Hematopoietic multipotent progenitor cell treated with erythropoietin and hydrocortisone succinate and interleukin-3 and kit ligand, for 8 days (in vitro differentiated cells): ENCODE data around the gene SNX20.

Source experiments
- DNase-seq: peaks from one replicate; pipeline ENCODE4 v3.0.0-alpha.2; 2015

Gene SNX20

GRCh38 chr16:50681021-50681885 is at the start of gene SNX20:
Gene SNX20 (minus strand): TSS chr16:50681312. CDS start chr16:50677526, 3,786 bp downstream.
- DNase-seq = peak; percentile 75

GRCh38 chr16:50724306-50724705 is 43.2 kb upstream of the SNX20 start:
- DNase-seq = no peak

GRCh38 chr16:50722960-50723359 is 41.8 kb upstream of the SNX20 start:
- DNase-seq = no peak

- no peak for DNase-seq
Measured at GRCh38 chr16:50722405-50722737, 41.3 kb upstream of the SNX20 start.

GRCh38 chr16:50721549-50722404 is 40.7 kb upstream of the SNX20 start:
- no peak for DNase-seq

GRCh38 chr16:50719401-50720337 is 38.6 kb upstream of the SNX20 start:
- DNase-seq = no peak

- no peak for DNase-seq
Measured at GRCh38 chr16:50718761-50719400, 37.8 kb upstream of the SNX20 start.

- DNase-seq = no peak
Measured at GRCh38 chr16:50718061-50718760, 37.1 kb upstream of the SNX20 start.

GRCh38 chr16:50717494-50717893 is 36.4 kb upstream of the SNX20 start:
- DNase-seq = no peak

- DNase-seq = no peak
Measured at GRCh38 chr16:50717091-50717490, 36.0 kb upstream of the SNX20 start.

- DNase-seq = no peak
Measured at GRCh38 chr16:50712956-50713355, 31.8 kb upstream of the SNX20 start.

- DNase-seq = no peak
Measured at GRCh38 chr16:50712560-50712898, 31.4 kb upstream of the SNX20 start.

- DNase-seq = no peak
Measured at GRCh38 chr16:50711862-50712559, 30.9 kb upstream of the SNX20 start.

GRCh38 chr16:50711040-50711439 is 29.9 kb upstream of the SNX20 start:
- no peak for DNase-seq

- no peak for DNase-seq
Measured at GRCh38 chr16:50709980-50710379, 28.9 kb upstream of the SNX20 start.

- peak; percentile 21 for DNase-seq
Measured at GRCh38 chr16:50709061-50709684, 28.1 kb upstream of the SNX20 start.

- no peak for DNase-seq
Measured at GRCh38 chr16:50708373-50709060, 27.4 kb upstream of the SNX20 start.

- DNase-seq = no peak
Measured at GRCh38 chr16:50706250-50706649, 25.1 kb upstream of the SNX20 start.

GRCh38 chr16:50705436-50706110 is 24.5 kb upstream of the SNX20 start:
- DNase-seq = no peak
